Measurements from ENCODE around the gene PAX3.

PAX3 gene

DNA sequence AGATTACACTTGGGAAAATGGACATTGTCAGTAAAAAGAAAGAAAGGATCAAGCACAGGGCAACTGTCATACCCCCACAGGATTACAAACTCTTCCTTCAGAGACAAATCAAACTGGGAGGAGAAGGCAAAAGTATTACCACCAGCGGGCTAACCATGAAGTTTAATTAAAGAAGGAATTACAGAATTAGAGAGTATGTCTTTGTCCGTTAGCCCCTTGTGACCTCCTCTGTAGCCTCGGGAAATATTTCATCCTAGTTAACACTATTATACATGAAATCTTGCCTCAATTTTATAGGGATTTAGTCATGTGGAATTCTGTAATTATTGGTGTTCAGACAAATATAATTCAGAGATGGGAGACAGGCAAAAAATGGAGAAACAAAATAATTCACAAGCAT lies 60.7 kb downstream of the PAX3 start:
- no peaks in the 10 kb centered on the region for H3K36me3 ChIP-seq
- no peak overlapping the region for H3K27ac ChIP-seq
- no peak overlapping the region for H3K4me3 ChIP-seq (ENCODE audit: low read depth, low read length)
- no peaks in the 10 kb centered on the region for H3K9me3 ChIP-seq (ENCODE audit: severe bottlenecking)
- no peak for DNase-seq
- no peaks in the 10 kb centered on the region for H3K27me3 ChIP-seq (ENCODE audit: insufficient read depth, low read depth, severe bottlenecking)
- no peak for TF ChIP-seq CTCF (IDR thresholded peaks at IDR 0.05; ENCODE audit: low read depth, low read length)

GRCh38 chr2:222232839-222233238 lies 66.0 kb downstream of the PAX3 start:
- TF ChIP-seq CTCF (IDR thresholded peaks at IDR 0.05; ENCODE audit: low read depth, low read length) = no peak
- Histone ChIP-seq H3K9me3 (ENCODE audit: severe bottlenecking) (no peaks in the 10 kb centered on the region), H3K4me3 (ENCODE audit: low read depth, low read length) (no peak overlapping the region), H3K27me3 (ENCODE audit: insufficient read depth, low read depth, severe bottlenecking) (no peaks in the 10 kb centered on the region), H3K36me3 (no peaks in the 10 kb centered on the region), H3K27ac (no peak overlapping the region)
- DNase-seq = no peak

DNA sequence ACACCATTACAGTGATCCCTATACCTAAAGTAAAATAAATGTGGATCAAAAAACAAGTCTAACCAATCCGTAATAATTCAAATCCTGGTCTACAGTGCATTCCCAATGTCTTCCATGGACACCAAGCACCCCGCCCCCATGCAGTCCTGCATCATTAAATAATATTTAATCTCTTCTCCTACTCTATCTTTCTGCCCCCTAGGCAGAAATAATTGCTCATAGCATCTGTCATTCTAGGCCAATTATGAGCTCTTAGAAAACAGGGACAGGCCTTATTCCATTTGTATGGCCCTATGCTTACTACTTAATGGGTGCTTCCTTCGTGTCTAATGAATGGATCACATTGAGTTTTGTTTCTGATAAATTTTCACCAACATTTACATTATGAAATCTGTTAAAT lies 66.4 kb downstream of the PAX3 start:
- no peaks in the 10 kb centered on the region for H3K9me3 ChIP-seq (ENCODE audit: severe bottlenecking)
- H3K27ac ChIP-seq = no peak overlapping the region
- TF ChIP-seq CTCF (IDR thresholded peaks at IDR 0.05; ENCODE audit: low read depth, low read length) = no peak
- no peaks in the 10 kb centered on the region for H3K36me3 ChIP-seq
- DNase-seq = no peak
- H3K4me3 ChIP-seq (ENCODE audit: low read depth, low read length) = no peak overlapping the region
- H3K27me3 ChIP-seq (ENCODE audit: insufficient read depth, low read depth, severe bottlenecking) = no peaks in the 10 kb centered on the region

- DNase-seq = peak; percentile 69
- no peaks in the 10 kb centered on the region for H3K27me3 ChIP-seq (ENCODE audit: insufficient read depth, low read depth, severe bottlenecking)
- H3K27ac ChIP-seq = no peak overlapping the region
- no peak overlapping the region for H3K4me3 ChIP-seq (ENCODE audit: low read depth, low read length)
- no peaks in the 10 kb centered on the region for H3K36me3 ChIP-seq
- no peak for TF ChIP-seq CTCF (IDR thresholded peaks at IDR 0.05; ENCODE audit: low read depth, low read length)
- H3K9me3 ChIP-seq (ENCODE audit: severe bottlenecking) = no peaks in the 10 kb centered on the region
These were observed 70.7 kb downstream of the PAX3 start for GRCh38 chr2:222228054-222228453.

DNA sequence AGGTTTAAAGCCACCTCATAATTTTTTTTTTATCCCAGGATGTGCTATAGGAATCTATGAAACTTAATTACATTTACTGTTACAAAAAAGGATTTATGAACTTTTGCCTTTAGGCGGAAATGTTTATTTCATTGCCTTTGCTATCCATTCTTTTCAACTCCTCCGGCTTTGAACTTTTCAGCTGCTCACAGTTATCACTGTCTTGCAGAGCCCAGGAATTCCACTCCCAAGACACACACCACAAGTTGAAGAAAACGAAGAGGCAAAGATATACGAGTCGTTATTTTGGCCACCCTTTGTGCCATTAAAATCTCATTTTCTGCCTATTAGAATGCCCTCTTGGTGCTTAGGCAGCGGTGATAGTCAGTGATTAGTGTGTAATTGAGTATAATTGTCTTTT lies 80.0 kb downstream of the PAX3 start:
- H3K36me3 ChIP-seq = no peaks in the 10 kb centered on the region
- no peak for DNase-seq
- TF ChIP-seq CTCF (IDR thresholded peaks at IDR 0.05; ENCODE audit: low read depth, low read length) = no peak

DNA sequence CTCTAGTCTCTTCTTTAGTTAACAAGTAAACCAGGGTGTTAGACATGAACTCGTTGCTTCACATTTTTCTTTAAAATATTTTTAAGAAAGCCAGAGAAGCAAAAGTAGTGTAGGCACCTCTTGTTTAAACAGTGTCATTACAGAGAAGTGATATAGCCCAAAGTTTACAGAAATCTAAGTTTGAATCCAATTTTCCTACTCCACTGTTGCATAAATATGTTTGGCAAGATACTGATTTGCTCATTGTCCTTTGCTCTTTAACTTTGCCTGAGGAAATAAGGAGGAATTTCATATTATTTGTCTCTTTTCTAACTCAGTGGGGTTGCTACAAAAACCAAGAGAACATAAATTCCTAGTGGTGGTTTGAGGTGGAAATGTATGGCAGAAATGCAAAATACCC lies 81.1 kb downstream of the PAX3 start:
- no peak for DNase-seq
- no peaks in the 10 kb centered on the region for H3K27me3 ChIP-seq (ENCODE audit: insufficient read depth, low read depth, severe bottlenecking)
- no peak overlapping the region for H3K27ac ChIP-seq
- H3K36me3 ChIP-seq = no peaks in the 10 kb centered on the region
- no peaks in the 10 kb centered on the region for H3K9me3 ChIP-seq (ENCODE audit: severe bottlenecking)
- TF ChIP-seq CTCF (IDR thresholded peaks at IDR 0.05; ENCODE audit: low read depth, low read length) = no peak
- H3K4me3 ChIP-seq (ENCODE audit: low read depth, low read length) = no peak overlapping the region

More for the DNA sequence above, 80.0 kb downstream of the PAX3 start:
- Histone ChIP-seq H3K4me3 (ENCODE audit: low read depth, low read length) (no peak overlapping the region), H3K9me3 (ENCODE audit: severe bottlenecking) (no peaks in the 10 kb centered on the region), H3K27ac (no peak overlapping the region), H3K27me3 (ENCODE audit: insufficient read depth, low read depth, severe bottlenecking) (no peaks in the 10 kb centered on the region)

Data from WERI-Rb-1 (cell line).